Sigmoid colon (tissue), 4 donors: ENCODE data around the gene RASGRP3.

ENCODE experiments used
- EP300 ChIP-seq, 4 donors: sonication (generic); formaldehyde crosslinking; IDR thresholded peaks; one replicate each; pipeline ENCODE4 v1.6.1; 2017; ENCODE audit warnings: antibody characterized with exemption in 4 of 4
- POLR2A ChIP-seq, 2 donors: fragments of 450-650 bp; IDR thresholded peaks; one replicate each; pipeline ENCODE4 v1.6.1; 2016; ENCODE audit warnings: antibody characterized with exemption in 2 of 2, mild to moderate bottlenecking in 2 of 2, moderate library complexity in 2 of 2
- TF ChIP-seq, protein P1 (sequence below), 4 experiments: fragments of 450-650 bp in 3 of 4; fragments of 200-600 bp in 1 of 4; IDR thresholded peaks; one replicate each; pipeline ENCODE4 v1.5.1; 2016 to 2019; ENCODE audit warnings: antibody characterized with exemption in 4 of 4, mild to moderate bottlenecking in 3 of 4, moderate library complexity in 2 of 4

DNA sequence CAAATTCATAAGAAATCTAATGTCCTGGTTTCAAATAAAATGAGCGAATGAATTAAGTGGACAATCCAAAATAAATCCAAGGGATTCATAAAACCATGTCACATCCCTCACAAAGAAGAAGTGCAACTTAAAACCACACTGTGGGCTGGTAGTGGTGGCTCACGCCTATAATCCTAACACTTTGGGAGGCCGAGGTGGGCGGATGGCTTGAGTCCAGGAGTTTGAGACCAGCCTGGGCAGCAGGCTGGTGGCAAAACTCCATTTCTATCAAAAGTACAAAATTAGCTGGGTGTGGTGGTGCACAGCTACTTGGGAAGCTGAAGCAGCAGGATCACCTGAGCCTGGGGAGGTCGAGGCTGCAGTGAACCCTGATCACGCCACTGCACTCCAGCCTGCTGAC is 97.2 kb downstream of the RASGRP3 start:
- TF ChIP-seq, protein P1, sequence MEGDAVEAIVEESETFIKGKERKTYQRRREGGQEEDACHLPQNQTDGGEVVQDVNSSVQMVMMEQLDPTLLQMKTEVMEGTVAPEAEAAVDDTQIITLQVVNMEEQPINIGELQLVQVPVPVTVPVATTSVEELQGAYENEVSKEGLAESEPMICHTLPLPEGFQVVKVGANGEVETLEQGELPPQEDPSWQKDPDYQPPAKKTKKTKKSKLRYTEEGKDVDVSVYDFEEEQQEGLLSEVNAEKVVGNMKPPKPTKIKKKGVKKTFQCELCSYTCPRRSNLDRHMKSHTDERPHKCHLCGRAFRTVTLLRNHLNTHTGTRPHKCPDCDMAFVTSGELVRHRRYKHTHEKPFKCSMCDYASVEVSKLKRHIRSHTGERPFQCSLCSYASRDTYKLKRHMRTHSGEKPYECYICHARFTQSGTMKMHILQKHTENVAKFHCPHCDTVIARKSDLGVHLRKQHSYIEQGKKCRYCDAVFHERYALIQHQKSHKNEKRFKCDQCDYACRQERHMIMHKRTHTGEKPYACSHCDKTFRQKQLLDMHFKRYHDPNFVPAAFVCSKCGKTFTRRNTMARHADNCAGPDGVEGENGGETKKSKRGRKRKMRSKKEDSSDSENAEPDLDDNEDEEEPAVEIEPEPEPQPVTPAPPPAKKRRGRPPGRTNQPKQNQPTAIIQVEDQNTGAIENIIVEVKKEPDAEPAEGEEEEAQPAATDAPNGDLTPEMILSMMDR (IDR thresholded peaks at IDR 0.05), result no peak
- TF ChIP-seq EP300 (IDR thresholded peaks at IDR 0.05), result no peak
- TF ChIP-seq POLR2A (IDR thresholded peaks at IDR 0.05), result no peak
